Cardiac muscle cell (in vitro differentiated cells and primary cell): Measurements from ENCODE around the gene DOCK1. TPM values are rescaled to one million over a fixed set of nuclear protein-coding genes. Genes with fewer than 3 reads are reported as not detected.
"Not testable (repeated sequence)": the region's sequence is repeated elsewhere in the genome, so short reads cannot be mapped to it uniquely, and the experiment has no call there.

ENCODE experiments used
- DNase-seq, 2 donors: peaks; one replicate each; pipeline versions ENCODE4 v3.0.0 to v3.0.0-alpha.2; 2010 to 2017; ENCODE audit warnings: low read depth in 1 of 2, low spot score in 1 of 2
- H3K27ac ChIP-seq: fragments of 200-600 bp; sonication (generic); 2 replicates; pipeline ENCODE4 v1.5.1; 2016
- H3K27me3 ChIP-seq: fragments of 200-600 bp; sonication (generic); 2 replicates; pipeline ENCODE4 v1.6.0; 2016; ENCODE audit warnings: control low read depth
- H3K36me3 ChIP-seq: fragments of 200-600 bp; sonication (generic); 2 replicates; pipeline ENCODE4 v1.5.1; 2016; ENCODE audit warnings: control low read depth
- H3K4me1 ChIP-seq: fragments of 200-600 bp; sonication (generic); 2 replicates; pipeline ENCODE4 v1.8.1; 2017; ENCODE audit warnings: low read depth, mild to moderate bottlenecking, mixed run types
- H3K4me3 ChIP-seq: fragments of 200-600 bp; sonication (generic); 2 replicates; pipeline ENCODE4 v1.5.1; 2016; ENCODE audit warnings: mild to moderate bottlenecking
- H3K9me3 ChIP-seq: fragments of 200-600 bp; sonication (generic); 2 replicates; pipeline ENCODE4 v1.5.1; 2017; ENCODE audit warnings: low read depth, mild to moderate bottlenecking, control low read depth
- CTCF ChIP-seq: IDR thresholded peaks from 2 replicates; pipeline ENCODE4 v1.5.1; 2012; ENCODE audit warnings: low read depth, mild to moderate bottlenecking, low read length
- polyA plus RNA-seq: library from polyadenylated mRNA; unstranded; fragments of >200 nt; fragmentation: Nextera tagmentation; extraction: Ambion mirVana; gene quantifications from 2 replicates; pipeline ENCODE4 v1.2.1, GENCODE V29; 2016
- total RNA-seq: library from RNA; depleted of rRNA; stranded (reverse); fragments of >200 nt; gene quantifications from 2 replicates; pipeline ENCODE4 v1.2.3, GENCODE V29; 2016

The DOCK1 gene
- total and polyA plus RNA-seq, 2 experiments from 2014 or later = 15.0 to 30.6 TPM

- H3K4me1 ChIP-seq = no peaks in the 10 kb centered on the region
- no peak overlapping the region for H3K27ac ChIP-seq
- H3K9me3 ChIP-seq = no peaks in the 10 kb centered on the region
- H3K36me3 ChIP-seq = no peaks in the 10 kb centered on the region
- no peak for DNase-seq
- H3K27me3 ChIP-seq = no peaks in the 10 kb centered on the region
- TF ChIP-seq CTCF = no peak
- H3K4me3 ChIP-seq = no peak overlapping the region
Observed at GRCh38 chr10:126872768-126873167, 32.5 kb upstream of the DOCK1 start.

- no peak for DNase-seq
- H3K9me3 ChIP-seq = no peaks in the 10 kb centered on the region
- no peak overlapping the region for H3K4me3 ChIP-seq
- peaks cover 6% of the 10 kb centered on the region for H3K4me1 ChIP-seq
- H3K27me3 ChIP-seq = no peaks in the 10 kb centered on the region
- no peak overlapping the region for H3K27ac ChIP-seq
- H3K36me3 ChIP-seq = no peaks in the 10 kb centered on the region
- no peak for TF ChIP-seq CTCF
Observed at GRCh38 chr10:126876456-126876855, 28.8 kb upstream of the DOCK1 start.

GRCh38 chr10:126877390-126877789 is 27.8 kb upstream of the DOCK1 start:
- H3K4me3 ChIP-seq = no peak overlapping the region
- no peak overlapping the region for H3K27ac ChIP-seq
- no peak for DNase-seq
- H3K36me3 ChIP-seq = no peaks in the 10 kb centered on the region
- H3K27me3 ChIP-seq = no peaks in the 10 kb centered on the region
- H3K9me3 ChIP-seq = no peaks in the 10 kb centered on the region
- TF ChIP-seq CTCF = no peak
- peaks cover 6% of the 10 kb centered on the region for H3K4me1 ChIP-seq

GRCh38 chr10:126878594-126878993 is 26.6 kb upstream of the DOCK1 start:
- no peak overlapping the region for H3K27ac ChIP-seq
- no peak overlapping the region for H3K4me3 ChIP-seq
- no peak for TF ChIP-seq CTCF
- H3K36me3 ChIP-seq = no peaks in the 10 kb centered on the region
- no peaks in the 10 kb centered on the region for H3K9me3 ChIP-seq
- H3K4me1 ChIP-seq = peaks cover 6% of the 10 kb centered on the region
- H3K27me3 ChIP-seq = no peaks in the 10 kb centered on the region
- no peak for DNase-seq

GRCh38 chr10:126880926-126881325 is 24.3 kb upstream of the DOCK1 start:
- H3K27ac ChIP-seq = no peak overlapping the region

GRCh38 chr10:126882055-126882454 is 23.2 kb upstream of the DOCK1 start:
- not testable (repeated sequence) for DNase-seq, H3K27ac ChIP-seq, H3K4me3 ChIP-seq, H3K9me3 ChIP-seq, H3K36me3 ChIP-seq, H3K4me1 ChIP-seq, H3K27me3 ChIP-seq

More at GRCh38 chr10:126880926-126881325, 24.3 kb upstream of the DOCK1 start:
- no peak for TF ChIP-seq CTCF
- Histone ChIP-seq H3K9me3 (no peaks in the 10 kb centered on the region), H3K4me3 (no peak overlapping the region), H3K36me3 (no peaks in the 10 kb centered on the region), H3K4me1 (peaks cover 6% of the 10 kb centered on the region), H3K27me3 (no peaks in the 10 kb centered on the region)
- DNase-seq = no peak

GRCh38 chr10:126888436-126888835 is 16.8 kb upstream of the DOCK1 start:
- not testable (repeated sequence) for H3K27ac ChIP-seq, H3K9me3 ChIP-seq, H3K27me3 ChIP-seq, DNase-seq, H3K4me3 ChIP-seq, H3K4me1 ChIP-seq, H3K36me3 ChIP-seq
